ENCODE data around the gene SCP2.

Gene SCP2

DNA sequence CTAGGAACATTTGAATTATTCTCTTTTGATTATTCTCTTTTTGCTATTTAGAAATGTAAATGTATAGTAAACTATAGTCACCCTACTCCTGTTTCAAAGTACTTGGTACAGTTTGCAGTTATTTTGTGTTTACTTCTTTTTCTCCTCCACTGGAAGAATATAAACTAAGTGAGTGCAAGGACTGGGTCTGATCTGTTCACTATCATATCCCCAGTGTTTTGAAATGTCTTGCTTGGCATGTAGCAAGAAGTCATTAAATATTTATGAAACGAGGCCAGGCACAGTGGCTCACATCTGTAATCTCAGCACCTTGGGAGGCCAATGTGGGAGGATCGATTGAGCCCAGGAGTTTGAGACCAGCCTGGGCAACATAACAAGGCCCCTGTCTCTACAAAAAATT is 99.2 kb downstream of the SCP2 start (continued):
- TF ChIP-seq PATZ1 (CRISPR knock-in tag; IDR thresholded peaks at IDR 0.05; ENCODE audit: borderline replicate concordance), result no peak
- TF ChIP-seq BACH2 (CRISPR knock-in tag; IDR thresholded peaks at IDR 0.05; ENCODE audit: borderline replicate concordance), result no peak
- TF ChIP-seq OSR1 (CRISPR knock-in tag; IDR thresholded peaks at IDR 0.05), result no peak
- no peak for TF ChIP-seq TCF4 (CRISPR knock-in tag; IDR thresholded peaks at IDR 0.05; ENCODE audit: borderline replicate concordance)

DNA sequence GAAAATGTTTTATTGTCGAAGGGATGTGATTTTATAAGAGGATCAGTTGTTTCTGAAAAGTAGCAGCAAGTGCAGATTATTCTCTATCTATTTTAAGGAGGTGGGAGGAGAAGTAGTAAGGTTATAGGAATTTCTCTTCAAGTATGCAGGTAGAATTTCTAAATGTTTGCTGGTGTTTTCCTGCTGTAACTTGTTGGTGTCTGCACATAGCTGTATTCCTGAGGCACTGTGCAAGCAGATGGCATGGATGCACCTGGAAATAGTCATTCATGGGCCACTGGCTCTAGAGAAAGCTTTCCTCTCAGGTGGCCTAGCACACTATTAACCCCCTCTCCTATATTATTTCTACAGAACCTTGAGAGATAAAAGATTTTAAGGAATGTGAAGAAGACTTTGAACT is 104.7 kb downstream of the SCP2 start:
- TF ChIP-seq CSRNP3 (CRISPR knock-in tag; IDR thresholded peaks at IDR 0.05) (no peak), TSHZ2 (CRISPR knock-in tag; IDR thresholded peaks at IDR 0.05) (no peak), CSDC2 (CRISPR knock-in tag; IDR thresholded peaks at IDR 0.05) (no peak), CREB5 (CRISPR knock-in tag; IDR thresholded peaks at IDR 0.05; ENCODE audit: low read depth) (no peak), BACH2 (CRISPR knock-in tag; IDR thresholded peaks at IDR 0.05; ENCODE audit: borderline replicate concordance) (no peak), ZFP3 (CRISPR knock-in tag; IDR thresholded peaks at IDR 0.05) (no peak), ARNTL (CRISPR knock-in tag; IDR thresholded peaks at IDR 0.05; ENCODE audit: borderline replicate concordance, low read depth) (no peak), TOX (CRISPR knock-in tag; IDR thresholded peaks at IDR 0.05; ENCODE audit: borderline replicate concordance) (no peak), TCF4 (CRISPR knock-in tag; IDR thresholded peaks at IDR 0.05; ENCODE audit: borderline replicate concordance) (no peak), ZNF8 (CRISPR knock-in tag; IDR thresholded peaks at IDR 0.05) (no peak), PPARA (CRISPR knock-in tag; IDR thresholded peaks at IDR 0.05; ENCODE audit: borderline replicate concordance) (no peak), ESRRG (CRISPR knock-in tag; IDR thresholded peaks at IDR 0.05) (no peak), PATZ1 (CRISPR knock-in tag; IDR thresholded peaks at IDR 0.05; ENCODE audit: borderline replicate concordance) (no peak), ZNF565 (CRISPR knock-in tag; conservative IDR thresholded peaks at IDR 0.05; ENCODE audit: low read depth) (no peak), ISL1 (CRISPR knock-in tag; IDR thresholded peaks at IDR 0.05) (no peak), SNAI2 (CRISPR knock-in tag; IDR thresholded peaks at IDR 0.05) (no peak), ZFP30 (CRISPR knock-in tag; IDR thresholded peaks at IDR 0.05) (no peak), OSR1 (CRISPR knock-in tag; IDR thresholded peaks at IDR 0.05) (no peak), ZNF70 (CRISPR knock-in tag; IDR thresholded peaks at IDR 0.05) (no peak)
- TF ChIP-seq, protein P1, sequence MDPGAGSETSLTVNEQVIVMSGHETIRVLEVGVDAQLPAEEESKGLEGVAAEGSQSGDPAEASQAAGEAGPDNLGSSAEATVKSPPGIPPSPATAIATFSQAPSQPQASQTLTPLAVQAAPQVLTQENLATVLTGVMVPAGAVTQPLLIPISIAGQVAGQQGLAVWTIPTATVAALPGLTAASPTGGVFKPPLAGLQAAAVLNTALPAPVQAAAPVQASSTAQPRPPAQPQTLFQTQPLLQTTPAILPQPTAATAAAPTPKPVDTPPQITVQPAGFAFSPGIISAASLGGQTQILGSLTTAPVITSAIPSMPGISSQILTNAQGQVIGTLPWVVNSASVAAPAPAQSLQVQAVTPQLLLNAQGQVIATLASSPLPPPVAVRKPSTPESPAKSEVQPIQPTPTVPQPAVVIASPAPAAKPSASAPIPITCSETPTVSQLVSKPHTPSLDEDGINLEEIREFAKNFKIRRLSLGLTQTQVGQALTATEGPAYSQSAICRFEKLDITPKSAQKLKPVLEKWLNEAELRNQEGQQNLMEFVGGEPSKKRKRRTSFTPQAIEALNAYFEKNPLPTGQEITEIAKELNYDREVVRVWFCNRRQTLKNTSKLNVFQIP (CRISPR knock-in tag; IDR thresholded peaks at IDR 0.05; ENCODE audit: borderline replicate concordance, low read depth), result no peak
- ATAC-seq, result no peak

Measured in SK-N-SH treated with all-trans-retinoic acid at 6 μM for 48 hours (cell line).